H9 (cell line): ENCODE data around the gene BTBD19. TPM values are rescaled to one million over a fixed set of nuclear protein-coding genes. Genes with fewer than 3 reads are reported as not detected.

Source experiments
- DNase-seq: peaks from one replicate; pipeline ENCODE4 v3.0.0-alpha.2; 2017
- H2AFZ ChIP-seq: one replicate; pipeline ENCODE4 v1.6.1; 2013; ENCODE audit warnings: mild to moderate bottlenecking, low read length, control low read depth, moderate library complexity
- H2AK5ac ChIP-seq: 2 replicates; pipeline ENCODE4 v1.6.1; 2013; ENCODE audit warnings: low read length, control low read depth, mixed read lengths; ENCODE audit not compliant: insufficient read length
- H2BK120ac ChIP-seq: one replicate; pipeline ENCODE4 v1.6.1; 2013; ENCODE audit warnings: low read depth, mild to moderate bottlenecking, low read length, control low read depth, inconsistent platforms; ENCODE audit not compliant: poor library complexity, severe bottlenecking
- H2BK12ac ChIP-seq: 2 replicates; pipeline ENCODE4 v1.6.1; 2013; ENCODE audit warnings: low read length, control low read depth, mixed read lengths, low read depth; ENCODE audit not compliant: insufficient read length
- H2BK15ac ChIP-seq: 2 replicates; pipeline ENCODE4 v1.6.1; 2013; ENCODE audit warnings: low read depth, low read length, control low read depth
- H2BK20ac ChIP-seq: one replicate; pipeline ENCODE4 v1.6.1; 2013; ENCODE audit warnings: low read depth, mild to moderate bottlenecking, low read length, control low read depth, inconsistent platforms; ENCODE audit not compliant: poor library complexity, severe bottlenecking
- H2BK5ac ChIP-seq: 2 replicates; pipeline ENCODE4 v1.6.1; 2013; ENCODE audit warnings: low read length, control low read depth, mixed read lengths; ENCODE audit not compliant: insufficient read length
- H3K14ac ChIP-seq: 2 replicates; pipeline ENCODE4 v1.6.1; 2013; ENCODE audit warnings: low read length, control low read depth; ENCODE audit not compliant: insufficient read depth
- H3K18ac ChIP-seq: 2 replicates; pipeline ENCODE4 v1.6.1; 2013; ENCODE audit warnings: low read depth, mild to moderate bottlenecking, mixed read lengths, low read length, control low read depth; ENCODE audit not compliant: insufficient read length
- H3K23ac ChIP-seq: 2 replicates; pipeline ENCODE4 v1.6.1; 2013; ENCODE audit warnings: low read length, control low read depth, mixed read lengths, low read depth; ENCODE audit not compliant: insufficient read length
- H3K23me2 ChIP-seq: 2 replicates; pipeline ENCODE4 v1.6.1; 2013; ENCODE audit warnings: low read depth, mild to moderate bottlenecking, mixed read lengths, low read length, control low read depth; ENCODE audit not compliant: insufficient read length, poor library complexity, severe bottlenecking
- H3K27ac ChIP-seq: 2 replicates; pipeline ENCODE4 v1.5.1; 2013; ENCODE audit warnings: low read length, control low read depth, mixed read lengths, low read depth; ENCODE audit not compliant: insufficient read length
- H3K27me3 ChIP-seq: 2 replicates; pipeline ENCODE4 v1.6.1; 2013; ENCODE audit warnings: low read length, control low read depth, inconsistent platforms; ENCODE audit not compliant: insufficient read depth
- H3K4ac ChIP-seq: 2 replicates; pipeline ENCODE4 v1.6.1; 2013; ENCODE audit warnings: low read depth, mild to moderate bottlenecking, control low read depth, inconsistent platforms, low read length, moderate library complexity
- H3K4me1 ChIP-seq: 2 replicates; pipeline ENCODE4 v1.6.1; 2013; ENCODE audit warnings: low read length, control low read depth, inconsistent platforms; ENCODE audit not compliant: insufficient read depth
- H3K4me2 ChIP-seq: 2 replicates; pipeline ENCODE4 v1.6.1; 2013; ENCODE audit warnings: low read length, control low read depth, mixed read lengths; ENCODE audit not compliant: insufficient read length, insufficient read depth
- H3K56ac ChIP-seq: 2 replicates; pipeline ENCODE4 v1.6.1; 2013; ENCODE audit warnings: low read depth, mild to moderate bottlenecking, mixed read lengths, low read length, control low read depth; ENCODE audit not compliant: insufficient read length
- H3K79me1 ChIP-seq: 2 replicates; pipeline ENCODE4 v1.6.1; 2013; ENCODE audit warnings: low read depth, mild to moderate bottlenecking, moderate library complexity, low read length, control low read depth, inconsistent platforms; ENCODE audit not compliant: insufficient read depth, poor library complexity, severe bottlenecking
- H3K79me2 ChIP-seq: 2 replicates; pipeline ENCODE4 v1.6.1; 2013; ENCODE audit warnings: low read length, control low read depth, inconsistent platforms; ENCODE audit not compliant: insufficient read depth
- H3K9ac ChIP-seq: 2 replicates; pipeline ENCODE4 v1.6.1; 2013; ENCODE audit warnings: low read length, control low read depth, mixed read lengths; ENCODE audit not compliant: insufficient read length; ENCODE audit errors: extremely low read depth
- H3K9me3 ChIP-seq: one replicate; pipeline ENCODE4 v1.6.1; 2013; ENCODE audit warnings: low read depth, low read length, inconsistent platforms; ENCODE audit not compliant: control insufficient read depth
- H3T11ph ChIP-seq: one replicate; pipeline ENCODE4 v1.6.1; 2013; ENCODE audit warnings: mild to moderate bottlenecking, low read length, control low read depth, inconsistent platforms
- H4K20me1 ChIP-seq: one replicate; pipeline ENCODE4 v1.6.1; 2013; ENCODE audit not compliant: control insufficient read depth, insufficient read length, insufficient read depth
- H4K5ac ChIP-seq: 2 replicates; pipeline ENCODE4 v1.6.1; 2013; ENCODE audit warnings: low read depth, mild to moderate bottlenecking, mixed read lengths, low read length, control low read depth; ENCODE audit not compliant: insufficient read length
- H4K8ac ChIP-seq: replicated peaks from 2 replicates; pipeline ENCODE4 v1.6.1; 2013; ENCODE audit warnings: low read length, control low read depth, mixed read lengths, low read depth; ENCODE audit not compliant: insufficient read length
- H4K91ac ChIP-seq: 2 replicates; pipeline ENCODE4 v1.6.1; 2013; ENCODE audit warnings: low read depth, mild to moderate bottlenecking, moderate library complexity, mixed read lengths, low read length, control low read depth; ENCODE audit not compliant: insufficient read length
- H3K27ac Mint-ChIP-seq, 3 experiments: 2 replicates in 2 of 3; 3 replicates in 1 of 3; pipeline ENCODE4 v1.8.0; 2020 to 2021; ENCODE audit warnings: mixed read lengths in 3 of 3, mild to moderate bottlenecking in 1 of 3, moderate library complexity in 1 of 3
- H3K27me3 Mint-ChIP-seq: 2 replicates; pipeline ENCODE4 v1.8.0; 2021; ENCODE audit warnings: low read depth, mild to moderate bottlenecking, moderate library complexity, mixed read lengths
- H3K36me3 Mint-ChIP-seq, 3 experiments: 2 replicates in 2 of 3; 3 replicates in 1 of 3; pipeline ENCODE4 v1.8.0; 2020 to 2021; ENCODE audit warnings: low read depth in 3 of 3, mixed read lengths in 3 of 3; ENCODE audit not compliant: insufficient read depth in 1 of 3
- H3K4me1 Mint-ChIP-seq, 2 experiments: 2 replicates each; pipeline ENCODE4 v1.8.0; 2020; ENCODE audit warnings: mixed read lengths in 2 of 2
- H3K4me3 Mint-ChIP-seq, 2 experiments: 2 replicates in 1 of 2; 3 replicates in 1 of 2; pipeline ENCODE4 v1.8.0; 2020 to 2021; ENCODE audit warnings: mild to moderate bottlenecking in 2 of 2, mixed read lengths in 2 of 2, moderate library complexity in 1 of 2
- H3K9me3 Mint-ChIP-seq, 2 experiments: 2 replicates in 1 of 2; 3 replicates in 1 of 2; pipeline ENCODE4 v1.8.0; 2020; ENCODE audit warnings: mild to moderate bottlenecking in 2 of 2, mixed read lengths in 2 of 2, moderate library complexity in 1 of 2
- WGBS: extraction: QIAGEN DNeasy Blood & Tissue Kit; methylation state at CpG from one replicate; pipeline ENCODE4 v1.1.7; 2013; ENCODE audit warnings: missing lambda C conversion rate, low lambda C conversion rate, mixed read lengths; ENCODE audit not compliant: insufficient read length; ENCODE audit errors: extremely low coverage; 5-methylcytosine and 5-hydroxymethylcytosine counted together
- total RNA-seq: library from RNA; stranded (reverse); gene quantifications from 2 replicates; pipeline ENCODE4 v1.2.1, GENCODE V29; 2021
- TF ChIP-seq, protein P1 (sequence below): fragments of 200-600 bp; sonication (generic); conservative IDR thresholded peaks from 3 replicates; pipeline ENCODE4 v1.8.0; 2021; ENCODE audit warnings: antibody characterized with exemption, mild to moderate bottlenecking

Gene BTBD19
- total RNA-seq, 1 experiment from 2014 or later, result 1.9 TPM

- Histone ChIP-seq H2AK5ac (no peak overlapping the region), H3K4me1 (no peaks in the 10 kb centered on the region; the same call in 1 of the 2 replicates), H3K23me2 (no peaks in the 10 kb centered on the region), H2BK120ac (no peak overlapping the region), H3K9ac (no peak overlapping the region), H4K20me1 (no peaks in the 10 kb centered on the region), H3K79me1 (no peaks in the 10 kb centered on the region), H2BK5ac (no peak overlapping the region), H3K27ac (no peak overlapping the region), H3K56ac (no peak overlapping the region), H3T11ph (no peak overlapping the region), H3K4ac (no peak overlapping the region), H3K4me2 (no peak overlapping the region), H2BK12ac (no peak overlapping the region), H4K91ac (no peak overlapping the region), H3K79me2 (no peaks in the 10 kb centered on the region), H3K27me3 (no peaks in the 10 kb centered on the region), H3K18ac (no peak overlapping the region), H4K8ac (no peak overlapping the region), H2AFZ (no peak overlapping the region), H2BK20ac (no peak overlapping the region), H3K9me3 (no peaks in the 10 kb centered on the region), H4K5ac (no peak overlapping the region), H2BK15ac (no peak overlapping the region), H3K14ac (no peak overlapping the region; the same call in 1 of the 2 replicates), H3K23ac (no peak overlapping the region)
- TF ChIP-seq, protein P1, sequence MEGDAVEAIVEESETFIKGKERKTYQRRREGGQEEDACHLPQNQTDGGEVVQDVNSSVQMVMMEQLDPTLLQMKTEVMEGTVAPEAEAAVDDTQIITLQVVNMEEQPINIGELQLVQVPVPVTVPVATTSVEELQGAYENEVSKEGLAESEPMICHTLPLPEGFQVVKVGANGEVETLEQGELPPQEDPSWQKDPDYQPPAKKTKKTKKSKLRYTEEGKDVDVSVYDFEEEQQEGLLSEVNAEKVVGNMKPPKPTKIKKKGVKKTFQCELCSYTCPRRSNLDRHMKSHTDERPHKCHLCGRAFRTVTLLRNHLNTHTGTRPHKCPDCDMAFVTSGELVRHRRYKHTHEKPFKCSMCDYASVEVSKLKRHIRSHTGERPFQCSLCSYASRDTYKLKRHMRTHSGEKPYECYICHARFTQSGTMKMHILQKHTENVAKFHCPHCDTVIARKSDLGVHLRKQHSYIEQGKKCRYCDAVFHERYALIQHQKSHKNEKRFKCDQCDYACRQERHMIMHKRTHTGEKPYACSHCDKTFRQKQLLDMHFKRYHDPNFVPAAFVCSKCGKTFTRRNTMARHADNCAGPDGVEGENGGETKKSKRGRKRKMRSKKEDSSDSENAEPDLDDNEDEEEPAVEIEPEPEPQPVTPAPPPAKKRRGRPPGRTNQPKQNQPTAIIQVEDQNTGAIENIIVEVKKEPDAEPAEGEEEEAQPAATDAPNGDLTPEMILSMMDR, result no peak
- H3K27me3 Mint-ChIP-seq, result no peaks in the 10 kb centered on the region; the same call in 1 of the 2 replicates
- no CpG with 5 or more reads among the region's 15 CpGs for WGBS
- H3K27ac Mint-ChIP-seq, result no peak overlapping the region
- H3K9me3 Mint-ChIP-seq, result no peaks in the 10 kb centered on the region
- no peaks in the 10 kb centered on the region for H3K36me3 Mint-ChIP-seq
- DNase-seq, result no peak
- no peak overlapping the region for H3K4me3 Mint-ChIP-seq
- H3K4me1 Mint-ChIP-seq, result peaks cover 10 to 18% of the 10 kb centered on the region in 2 experiments
Measured at GRCh38 chr1:44828841-44829440, 20.6 kb downstream of the BTBD19 start.
